Panc1 (cell line): Measurements from ENCODE around the gene SLC2A5. TPM values are rescaled to one million over a fixed set of nuclear protein-coding genes. Genes with fewer than 3 reads are reported as not detected.

Experiments
- ATAC-seq: fragments of 200-7000 bp; cut with Tn5 transposase; 2 replicates; pipeline ENCODE4 v1.9.1; 2020; ENCODE audit warnings: mild to moderate bottlenecking, moderate library complexity
- BruUV-seq: library from RNA; stranded (reverse); fragments of 400-500 nt; replicated peaks from 2 replicates; lab custom pipeline; 2021; lab: Mats Ljungman, UMichigan
- CTCF ChIA-PET: fragments of 300-600 bp; sonication (Branson Sonifier 250); formaldehyde crosslinking; loops from one replicate; lab custom pipeline; 2022; ENCODE audit warnings: antibody characterized with exemption; lab: Charles Lee
- POLR2A ChIA-PET: fragments of 300-600 bp; sonication (Branson Sonifier 250); formaldehyde crosslinking; loops from one replicate; lab custom pipeline; 2022; ENCODE audit warnings: antibody characterized with exemption; lab: Charles Lee
- DNase-seq: peaks from one replicate; pipeline ENCODE4 v3.0.0-alpha.2; 2010; ENCODE audit warnings: low read depth, low spot score
- H3K27ac ChIP-seq: 2 replicates; pipeline ENCODE4 v1.5.1; 2011; ENCODE audit warnings: mild to moderate bottlenecking, low read length, inconsistent platforms
- H3K27me3 ChIP-seq: fragments of 200-500 bp; sonication (Bioruptor generic); 2 replicates; pipeline ENCODE4 v1.6.0; 2014; ENCODE audit warnings: low read length, inconsistent platforms; ENCODE audit not compliant: control insufficient read depth, insufficient read depth
- H3K36me3 ChIP-seq: fragments of 200-500 bp; sonication (Bioruptor generic); 2 replicates; pipeline ENCODE4 v1.5.1; 2014; ENCODE audit warnings: inconsistent platforms, mild to moderate bottlenecking, low read length, moderate library complexity; ENCODE audit not compliant: control insufficient read depth, insufficient read depth
- H3K4me1 ChIP-seq: 2 replicates; pipeline ENCODE4 v1.5.1; 2011; ENCODE audit warnings: inconsistent platforms, mild to moderate bottlenecking, low read length, moderate library complexity; ENCODE audit not compliant: control insufficient read depth, insufficient read depth
- H3K4me3 ChIP-seq, 2 experiments: 2 replicates each; pipeline ENCODE4 v1.5.1; 2011 to 2012; ENCODE audit warnings: low read depth in 2 of 2, low read length in 2 of 2, mild to moderate bottlenecking in 2 of 2, inconsistent platforms in 1 of 2, moderate library complexity in 1 of 2
- H3K9me3 ChIP-seq: fragments of 200-500 bp; sonication (Bioruptor generic); 2 replicates; pipeline ENCODE4 v1.5.1; 2014; ENCODE audit warnings: low read depth, mild to moderate bottlenecking, inconsistent platforms, low read length, moderate library complexity; ENCODE audit not compliant: control insufficient read depth, insufficient read depth
- POLR2AphosphoS5 ChIP-seq: IDR thresholded peaks from 2 replicates; pipeline ENCODE4 v1.6.1; 2012; ENCODE audit warnings: mild to moderate bottlenecking, low read depth, low read length, moderate library complexity
- SIN3A ChIP-seq: IDR thresholded peaks from 2 replicates; pipeline ENCODE4 v1.6.1; 2012; ENCODE audit warnings: low read depth, mild to moderate bottlenecking, low read length, moderate library complexity, borderline replicate concordance; ENCODE audit not compliant: insufficient read depth
- TCF7L2 ChIP-seq: IDR thresholded peaks from 2 replicates; pipeline ENCODE4 v1.6.1; 2011; ENCODE audit warnings: mild to moderate bottlenecking, low read depth, low read length, inconsistent platforms
- in situ Hi-C: cut with HindIII; loops from 2 replicates; pipeline ENCODE4 v1.10.0; 2016; ENCODE audit warnings: low sequenced_read_pairs, low pct_unique_long_range_greater_than_20kb
- intact Hi-C: fragments of 100-400 bp; cut with micrococcal nuclease; formaldehyde crosslinking; loops from one replicate; pipeline ENCODE4 v1.10.0; 2022; ENCODE audit not compliant: unreplicated experiment
- total RNA-seq: library from RNA; stranded (reverse); gene quantifications from one replicate; pipeline ENCODE4 v1.2.1, GENCODE V29; 2021; ENCODE audit not compliant: unreplicated experiment
- TF ChIP-seq, protein P1 (sequence below), 2 experiments: IDR thresholded peaks; 2 replicates each; pipeline ENCODE4 v1.6.1; 2011 to 2012; ENCODE audit warnings: low read depth in 2 of 2, control low read depth in 1 of 2, low read length in 1 of 2, mild to moderate bottlenecking in 1 of 2, moderate library complexity in 1 of 2; ENCODE audit not compliant: insufficient read depth in 1 of 2
- TF ChIP-seq, protein P2 (sequence below): fragments of 450-650 bp; IDR thresholded peaks from 2 replicates; pipeline ENCODE4 v1.5.1; 2017; ENCODE audit warnings: mild to moderate bottlenecking

Gene SLC2A5
- total RNA-seq, 1 experiment from 2014 or later, result 0.26 TPM

DNA sequence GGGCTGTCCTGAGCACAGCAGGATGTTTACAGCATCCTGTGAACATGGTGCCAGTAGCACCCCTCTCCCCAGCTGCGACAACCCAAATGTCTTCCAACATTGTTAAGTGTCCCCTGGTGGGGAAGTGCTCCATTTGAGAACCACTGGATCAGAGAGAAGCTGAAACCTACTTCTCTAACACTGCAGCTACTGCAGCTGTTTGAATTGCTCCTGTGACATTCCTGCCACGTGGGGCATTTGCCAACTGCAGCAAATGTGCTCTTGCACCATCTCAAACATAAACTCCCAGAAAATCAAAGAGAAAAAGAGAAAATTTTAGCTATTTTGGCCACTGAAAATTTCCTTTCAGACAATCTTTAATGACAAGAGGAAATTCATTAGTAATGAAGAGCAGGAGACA is 11.0 kb downstream of the SLC2A5 start:
- DNase-seq (no peak), ATAC-seq (no peak)
- no peaks in the 10 kb centered on the region for H3K4me1 ChIP-seq
- no peaks in the 10 kb centered on the region for H3K9me3 ChIP-seq
- TF ChIP-seq TCF7L2 (no peak), POLR2AphosphoS5 (no peak), SIN3A (no peak)
- TF ChIP-seq, protein P1, sequence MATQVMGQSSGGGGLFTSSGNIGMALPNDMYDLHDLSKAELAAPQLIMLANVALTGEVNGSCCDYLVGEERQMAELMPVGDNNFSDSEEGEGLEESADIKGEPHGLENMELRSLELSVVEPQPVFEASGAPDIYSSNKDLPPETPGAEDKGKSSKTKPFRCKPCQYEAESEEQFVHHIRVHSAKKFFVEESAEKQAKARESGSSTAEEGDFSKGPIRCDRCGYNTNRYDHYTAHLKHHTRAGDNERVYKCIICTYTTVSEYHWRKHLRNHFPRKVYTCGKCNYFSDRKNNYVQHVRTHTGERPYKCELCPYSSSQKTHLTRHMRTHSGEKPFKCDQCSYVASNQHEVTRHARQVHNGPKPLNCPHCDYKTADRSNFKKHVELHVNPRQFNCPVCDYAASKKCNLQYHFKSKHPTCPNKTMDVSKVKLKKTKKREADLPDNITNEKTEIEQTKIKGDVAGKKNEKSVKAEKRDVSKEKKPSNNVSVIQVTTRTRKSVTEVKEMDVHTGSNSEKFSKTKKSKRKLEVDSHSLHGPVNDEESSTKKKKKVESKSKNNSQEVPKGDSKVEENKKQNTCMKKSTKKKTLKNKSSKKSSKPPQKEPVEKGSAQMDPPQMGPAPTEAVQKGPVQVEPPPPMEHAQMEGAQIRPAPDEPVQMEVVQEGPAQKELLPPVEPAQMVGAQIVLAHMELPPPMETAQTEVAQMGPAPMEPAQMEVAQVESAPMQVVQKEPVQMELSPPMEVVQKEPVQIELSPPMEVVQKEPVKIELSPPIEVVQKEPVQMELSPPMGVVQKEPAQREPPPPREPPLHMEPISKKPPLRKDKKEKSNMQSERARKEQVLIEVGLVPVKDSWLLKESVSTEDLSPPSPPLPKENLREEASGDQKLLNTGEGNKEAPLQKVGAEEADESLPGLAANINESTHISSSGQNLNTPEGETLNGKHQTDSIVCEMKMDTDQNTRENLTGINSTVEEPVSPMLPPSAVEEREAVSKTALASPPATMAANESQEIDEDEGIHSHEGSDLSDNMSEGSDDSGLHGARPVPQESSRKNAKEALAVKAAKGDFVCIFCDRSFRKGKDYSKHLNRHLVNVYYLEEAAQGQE (IDR thresholded peaks at IDR 0.05; ENCODE audit: insufficient read depth in 1 of 2, low read depth in 2 of 2, low read length in 1 of 2), result no peak
- POLR2A ChIA-PET, result no interaction called here
- H3K27me3 ChIP-seq, result no peaks in the 10 kb centered on the region
- CTCF ChIA-PET, result no interaction called here
- H3K36me3 ChIP-seq, result no peaks in the 10 kb centered on the region
- H3K27ac ChIP-seq, result no peak overlapping the region
- no peak overlapping the region for H3K4me3 ChIP-seq
- in situ Hi-C loops, result no loop called here
- no TSS peak for BruUV-seq
- intact Hi-C loops, result no loop called here

DNA sequence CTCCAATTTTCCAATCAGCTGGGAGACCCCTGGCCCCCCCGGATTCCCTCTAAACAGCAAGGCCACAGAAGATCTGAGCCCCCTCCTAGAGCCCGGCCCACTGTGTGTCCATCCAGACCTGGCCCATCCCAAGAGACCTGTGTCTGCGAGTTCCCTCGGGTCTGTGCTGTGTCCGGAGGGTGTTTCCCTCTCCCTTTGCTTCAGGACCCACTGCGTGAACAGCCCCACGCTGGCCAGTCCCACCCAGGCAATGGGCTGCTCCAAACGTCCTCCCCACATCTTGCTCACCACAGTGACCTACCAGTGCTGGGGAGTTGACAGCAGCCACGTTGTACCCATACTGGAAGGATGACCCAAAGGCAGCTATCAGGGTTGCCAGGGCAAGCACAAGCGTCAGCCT is 11.6 kb downstream of the SLC2A5 start:
- Histone ChIP-seq H3K27ac (no peak overlapping the region), H3K9me3 (no peaks in the 10 kb centered on the region), H3K27me3 (no peaks in the 10 kb centered on the region), H3K4me3 (no peak overlapping the region), H3K4me1 (no peaks in the 10 kb centered on the region), H3K36me3 (no peaks in the 10 kb centered on the region)
- CTCF ChIA-PET, result no interaction called here
- no TSS peak for BruUV-seq
- no peak for DNase-seq
- intact Hi-C loops, result no loop called here
- 0 out of 2 replicates have a peak, but pooled peaks have one; percentile 57 for ATAC-seq
- in situ Hi-C loops, result no loop called here
- TF ChIP-seq POLR2AphosphoS5 (no peak), SIN3A (no peak), TCF7L2 (no peak)
- TF ChIP-seq, protein P2, sequence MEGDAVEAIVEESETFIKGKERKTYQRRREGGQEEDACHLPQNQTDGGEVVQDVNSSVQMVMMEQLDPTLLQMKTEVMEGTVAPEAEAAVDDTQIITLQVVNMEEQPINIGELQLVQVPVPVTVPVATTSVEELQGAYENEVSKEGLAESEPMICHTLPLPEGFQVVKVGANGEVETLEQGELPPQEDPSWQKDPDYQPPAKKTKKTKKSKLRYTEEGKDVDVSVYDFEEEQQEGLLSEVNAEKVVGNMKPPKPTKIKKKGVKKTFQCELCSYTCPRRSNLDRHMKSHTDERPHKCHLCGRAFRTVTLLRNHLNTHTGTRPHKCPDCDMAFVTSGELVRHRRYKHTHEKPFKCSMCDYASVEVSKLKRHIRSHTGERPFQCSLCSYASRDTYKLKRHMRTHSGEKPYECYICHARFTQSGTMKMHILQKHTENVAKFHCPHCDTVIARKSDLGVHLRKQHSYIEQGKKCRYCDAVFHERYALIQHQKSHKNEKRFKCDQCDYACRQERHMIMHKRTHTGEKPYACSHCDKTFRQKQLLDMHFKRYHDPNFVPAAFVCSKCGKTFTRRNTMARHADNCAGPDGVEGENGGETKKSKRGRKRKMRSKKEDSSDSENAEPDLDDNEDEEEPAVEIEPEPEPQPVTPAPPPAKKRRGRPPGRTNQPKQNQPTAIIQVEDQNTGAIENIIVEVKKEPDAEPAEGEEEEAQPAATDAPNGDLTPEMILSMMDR, result no peak
- TF ChIP-seq, protein P1 (IDR thresholded peaks at IDR 0.05; ENCODE audit: insufficient read depth in 1 of 2, low read depth in 2 of 2, low read length in 1 of 2), result no peak
- POLR2A ChIA-PET, result interaction anchor here (0.5 kb wide), 1 partner anchor 109 kb away, joined by 13 read pairs; no protein-coding TSS in a partner anchor
